Left colon (tissue), 2 donors: ENCODE results near the gene CAMK1. TPM values are rescaled to one million over a fixed set of nuclear protein-coding genes. Genes with fewer than 3 reads are reported as not detected.

Experiments used
- ATAC-seq: fragments of 200-7000 bp; cut with Tn5 transposase; one replicate; pipeline ENCODE4 v1.9.1; 2020; ENCODE audit warnings: mild to moderate bottlenecking, moderate library complexity
- DNase-seq, 2 donors: peaks; one replicate each; pipeline ENCODE4 v3.0.0-alpha.2; 2020
- intact Hi-C, 2 donors: fragments of 100-400 bp; cut with DNase I in 1 of 2; cut with micrococcal nuclease in 1 of 2; formaldehyde crosslinking; loops; one replicate each; pipeline versions ENCODE4 v1.11.2 to v1.14.0; 2022; cut with DNase I, micrococcal nuclease
- total RNA-seq, 2 donors: library from RNA; stranded (reverse); fragmentation: NEBNext Ultra II Directional; extraction: Animal tissue kit (Norgen Biotek cat#: 25700); gene quantifications; one replicate each; pipeline ENCODE4 v1.2.1, GENCODE V29; 2021
- donor health status: DM: no; HTN: no; CAD: no.
- donor health status: DM: yes; HTN: yes; CAD: no.

The CAMK1 gene
- total RNA-seq, 2 donors from 2014 or later = 8.2 to 10.9 TPM

- no peak for ATAC-seq
- DNase-seq = no peak
- intact Hi-C loops = no loop called here
Observed at GRCh38 chr3:9795207-9795606, 25.5 kb upstream of the CAMK1 start.

DNA sequence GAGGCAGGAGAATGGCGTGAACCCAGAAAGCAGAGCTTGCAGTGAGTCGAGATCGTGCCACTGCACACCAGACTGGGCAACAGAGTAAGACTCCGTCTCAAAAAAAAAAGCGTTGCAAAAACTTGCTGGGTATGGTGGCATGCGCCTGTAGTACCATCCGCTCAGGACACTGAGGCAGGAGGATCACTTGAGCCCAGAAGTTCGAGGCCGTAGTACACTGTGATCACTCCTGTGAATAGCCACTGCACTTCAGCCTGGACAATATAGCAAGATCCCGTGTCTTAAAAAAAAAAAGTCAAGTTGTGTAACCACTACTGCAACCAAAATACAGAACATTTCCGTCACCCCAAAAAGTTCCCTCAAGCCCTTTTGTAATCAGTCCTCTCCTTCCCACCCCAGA, 24.7 kb upstream of the CAMK1 start:
- ATAC-seq (no peak), DNase-seq (no peak)
- intact Hi-C loops = no loop called here

DNA sequence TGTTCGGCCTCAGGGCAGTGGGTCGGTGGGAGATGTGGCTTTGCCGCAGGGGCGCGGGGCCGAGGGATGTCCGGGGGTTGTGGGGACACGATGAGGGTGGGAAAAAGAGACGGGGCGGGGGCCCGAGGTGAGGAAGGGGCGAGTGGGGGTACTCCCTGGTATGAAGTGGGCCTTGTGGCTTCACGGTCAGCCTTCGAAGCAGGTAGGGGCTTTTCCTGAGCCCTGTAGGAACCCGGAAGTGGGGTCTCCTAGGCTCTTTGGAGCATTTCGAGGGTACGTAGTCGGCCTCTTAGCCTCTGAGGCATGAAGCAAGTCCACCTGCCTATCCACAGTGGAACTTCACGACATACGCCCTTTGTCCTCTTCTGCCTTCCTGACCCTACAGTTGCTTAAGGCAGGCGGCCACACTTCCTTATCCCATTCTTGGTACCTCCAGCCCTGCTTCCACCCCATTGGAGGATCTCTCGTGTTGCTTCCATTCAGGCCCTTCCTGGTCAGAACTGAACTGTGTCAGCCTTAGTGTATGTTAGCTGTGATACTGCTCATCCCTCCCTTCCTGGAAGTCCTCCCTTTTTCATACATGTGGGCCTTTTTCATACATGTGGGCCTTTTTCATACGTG, 23.5 kb upstream of the CAMK1 start:
- DNase-seq = peak; percentile 51 to 71
- peak; percentile 62 for ATAC-seq
- intact Hi-C loops = no loop called here

GRCh38 chr3:9792405-9793160, 22.8 kb upstream of the CAMK1 start, which contains the start of the genes ARPC4 and TADA3:
TSS of gene ARPC4 (plus strand) at chr3:9793082. CDS start at chr3:9793122, 40 bp downstream.
TSS of gene TADA3 (minus strand) at chr3:9792473. CDS start at chr3:9791466, 1,007 bp downstream.
- ATAC-seq = peak; percentile 89
- intact Hi-C loops = no loop called here
- peak; percentile 94 to 97 for DNase-seq

GRCh38 chr3:9791790-9792404, 22.1 kb upstream of the CAMK1 start:
- intact Hi-C loops = no loop called here
- DNase-seq (no peak), ATAC-seq (no peak)

DNA sequence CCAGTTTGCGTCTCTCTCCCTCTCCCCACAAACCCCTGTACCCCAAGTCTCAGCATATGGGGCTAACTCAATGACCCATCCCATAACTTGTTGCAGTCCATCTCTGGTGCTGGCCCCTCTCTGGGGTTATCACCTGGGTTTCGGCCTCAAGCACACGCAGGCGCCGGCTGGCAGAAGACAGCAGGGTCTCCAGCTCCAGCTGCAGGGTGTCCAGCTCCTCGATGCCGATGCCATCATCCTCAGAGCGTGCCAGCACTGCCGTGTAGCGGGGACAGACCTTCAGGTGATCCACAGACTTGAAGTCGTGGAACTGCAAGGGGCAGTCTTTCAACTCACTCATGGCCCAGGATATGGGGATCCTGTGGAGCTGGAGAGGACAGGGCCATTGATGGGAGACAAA, 21.4 kb upstream of the CAMK1 start:
- intact Hi-C loops = no loop called here
- ATAC-seq = no peak

GRCh38 chr3:9787714-9788113, 18.0 kb upstream of the CAMK1 start:
- DNase-seq (no peak), ATAC-seq (no peak)
- intact Hi-C loops = no loop called here

More for the DNA sequence above, 21.4 kb upstream of the CAMK1 start:
- DNase-seq = no peak

- ATAC-seq (no peak), DNase-seq (no peak)
Observed at GRCh38 chr3:9786825-9787669, 17.3 kb upstream of the CAMK1 start.

GRCh38 chr3:9786209-9786739, 16.5 kb upstream of the CAMK1 start:
- intact Hi-C loops = no loop called here
- ATAC-seq (no peak), DNase-seq (no peak)

More at GRCh38 chr3:9786825-9787669, 17.3 kb upstream of the CAMK1 start:
- intact Hi-C loops = no loop called here

- intact Hi-C loops = no loop called here
- DNase-seq (no peak), ATAC-seq (no peak)
Observed at GRCh38 chr3:9785602-9786001, 15.9 kb upstream of the CAMK1 start.

- intact Hi-C loops = no loop called here
- no peak for ATAC-seq
- DNase-seq = no peak
Observed at GRCh38 chr3:9784965-9785364, 15.2 kb upstream of the CAMK1 start.

- no peak for ATAC-seq
- no peak for DNase-seq
- intact Hi-C loops = no loop called here
Observed at GRCh38 chr3:9783954-9784353, 14.2 kb upstream of the CAMK1 start.

- ATAC-seq (peak; percentile 27), DNase-seq (no peak)
- intact Hi-C loops = no loop called here
Observed at GRCh38 chr3:9782770-9783169, 13.0 kb upstream of the CAMK1 start.

DNA sequence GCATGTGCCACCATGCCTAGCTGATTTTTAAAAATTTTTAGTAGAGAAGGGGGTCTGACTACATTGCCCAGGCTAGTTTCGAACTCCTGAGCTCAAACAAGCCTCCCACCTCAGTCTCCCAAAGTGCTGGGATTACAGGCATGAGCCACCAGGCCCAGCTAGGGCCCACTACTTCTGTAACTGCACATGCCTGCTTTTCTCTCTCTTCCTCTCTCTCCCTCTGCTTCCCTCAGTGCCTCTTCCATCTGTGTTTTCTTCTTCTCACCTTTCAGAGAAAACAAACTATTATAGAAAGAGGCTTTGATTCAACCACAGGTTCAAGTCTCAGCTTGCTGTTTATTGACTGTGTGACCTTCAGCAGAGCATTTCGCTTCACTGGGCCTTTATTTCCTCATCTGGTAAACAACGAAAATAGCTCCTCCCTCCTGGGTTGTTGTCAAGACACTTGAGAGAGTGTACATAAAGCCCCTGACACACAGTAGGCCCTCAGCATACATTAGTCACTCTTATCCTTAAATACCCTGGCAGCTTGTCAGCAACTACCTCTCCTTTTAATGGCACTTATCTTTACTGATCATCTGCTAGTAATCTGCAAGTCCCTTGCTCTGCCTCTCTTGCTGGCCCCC, 12.3 kb upstream of the CAMK1 start:
- DNase-seq (no peak), ATAC-seq (no peak)
- intact Hi-C loops = no loop called here

GRCh38 chr3:9781551-9781950, 11.8 kb upstream of the CAMK1 start:
- DNase-seq = no peak
- intact Hi-C loops = no loop called here
- ATAC-seq = no peak

GRCh38 chr3:9780910-9781309, 11.2 kb upstream of the CAMK1 start:
- intact Hi-C loops = no loop called here
- DNase-seq (no peak), ATAC-seq (no peak)

DNA sequence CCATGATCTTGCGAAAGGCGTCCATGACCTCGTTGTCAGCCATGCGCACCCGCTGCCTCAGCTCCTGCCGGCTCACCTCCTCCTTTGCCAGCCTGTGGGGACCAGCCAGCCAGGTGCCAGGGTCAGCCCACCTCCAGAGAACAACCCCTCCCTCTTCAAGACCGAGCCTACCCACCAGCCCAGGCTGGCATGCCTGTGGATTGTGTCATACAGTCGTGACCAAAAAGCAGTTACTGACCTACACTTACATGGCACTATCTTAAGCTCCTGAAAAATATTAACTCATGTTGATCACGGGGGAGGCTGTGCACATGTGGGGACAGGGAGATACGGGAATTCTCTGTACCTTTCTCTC, 10.7 kb upstream of the CAMK1 start:
- intact Hi-C loops = no loop called here
- DNase-seq (no peak), ATAC-seq (no peak)

DNA sequence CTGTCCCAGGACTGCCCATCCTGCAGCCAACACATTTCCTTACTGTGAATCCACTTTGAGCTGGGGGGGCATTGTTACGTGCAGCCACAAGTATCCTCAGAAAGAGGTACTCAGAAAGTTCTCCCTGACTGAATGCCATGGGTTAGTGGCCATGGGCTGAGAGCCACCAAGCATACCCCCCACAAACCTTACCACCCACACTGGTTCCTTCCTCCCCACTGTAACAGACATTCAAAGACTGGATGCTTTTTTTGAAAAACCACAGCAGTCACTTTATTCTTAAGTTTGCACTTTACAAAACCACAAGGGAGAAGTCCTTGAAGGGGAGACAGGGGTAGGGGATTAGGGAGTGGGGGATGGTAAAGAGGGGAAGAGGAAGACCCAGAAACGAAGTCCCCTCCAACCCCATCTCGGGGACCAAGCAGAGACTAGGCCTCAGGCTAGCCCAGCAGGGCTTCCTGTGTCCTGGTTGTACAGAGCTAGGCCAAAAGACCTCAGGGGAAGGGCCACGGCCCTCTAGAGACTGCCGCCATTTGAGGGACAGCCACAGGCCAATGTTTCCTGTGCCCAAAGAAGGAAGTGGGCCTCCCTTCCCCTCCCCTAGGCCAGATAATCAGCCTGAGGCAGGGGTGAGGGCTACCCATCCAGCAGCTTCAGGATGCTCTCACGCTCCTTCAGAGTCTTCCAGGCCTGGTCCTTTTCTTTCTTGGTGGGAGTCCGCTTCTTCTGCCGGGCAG, 10.1 kb upstream of the CAMK1 start:
- peak in 1 of 2 donors; percentile 28 for DNase-seq
- ATAC-seq = peak; percentile 24
- intact Hi-C loops = no loop called here
